SK-N-SH treated with all-trans-retinoic acid at 6 μM for 48 hours (cell line): ENCODE measurements around the gene SCMH1.

Experiments used
- ARNTL ChIP-seq: fragments of 450-650 bp; formaldehyde crosslinking; IDR thresholded peaks from 2 replicates; pipeline ENCODE4 v1.5.0; 2020; ENCODE audit warnings: low read depth, mild to moderate bottlenecking, moderate library complexity, borderline replicate concordance
- PATZ1 ChIP-seq: fragments of 250-450 bp; sonication (Bioruptor Pico); IDR thresholded peaks from 2 replicates; pipeline ENCODE4 v1.8.0; 2020; ENCODE audit warnings: mild to moderate bottlenecking, moderate library complexity, borderline replicate concordance
- POU6F1 ChIP-seq: fragments of 250-450 bp; sonication (Bioruptor Pico); IDR thresholded peaks from 2 replicates; pipeline ENCODE4 v1.8.0; 2021; ENCODE audit warnings: low read depth, mild to moderate bottlenecking, moderate library complexity, borderline replicate concordance
- TCF4 ChIP-seq: fragments of 250-450 bp; sonication (Bioruptor Pico); IDR thresholded peaks from 2 replicates; pipeline ENCODE4 v1.8.0; 2021; ENCODE audit warnings: mild to moderate bottlenecking, moderate library complexity, borderline replicate concordance
- TOX ChIP-seq: fragments of 250-450 bp; sonication (Bioruptor Pico); IDR thresholded peaks from 2 replicates; pipeline ENCODE4 v1.8.0; 2021; ENCODE audit warnings: mild to moderate bottlenecking, moderate library complexity, borderline replicate concordance
- ZFP30 ChIP-seq: fragments of 450-650 bp; formaldehyde crosslinking; IDR thresholded peaks from 2 replicates; pipeline ENCODE4 v1.5.0; 2022; ENCODE audit warnings: mild to moderate bottlenecking, moderate library complexity
- ZNF565 ChIP-seq: fragments of 450-650 bp; formaldehyde crosslinking; conservative IDR thresholded peaks from 2 replicates; pipeline ENCODE4 v1.5.0; 2020; ENCODE audit warnings: low read depth, mild to moderate bottlenecking, moderate library complexity
- ZNF70 ChIP-seq: fragments of 450-650 bp; formaldehyde crosslinking; IDR thresholded peaks from 2 replicates; pipeline ENCODE4 v1.5.0; 2020; ENCODE audit warnings: mild to moderate bottlenecking, moderate library complexity
- ZNF8 ChIP-seq: fragments of 450-650 bp; formaldehyde crosslinking; IDR thresholded peaks from 2 replicates; pipeline ENCODE4 v1.5.0; 2020; ENCODE audit warnings: mild to moderate bottlenecking, moderate library complexity
- TF ChIP-seq, protein P1 (sequence below): fragments of 250-450 bp; sonication (Bioruptor Pico); IDR thresholded peaks from 2 replicates; pipeline ENCODE4 v1.5.1; 2020; ENCODE audit warnings: low read depth, mild to moderate bottlenecking, moderate library complexity

DNA sequence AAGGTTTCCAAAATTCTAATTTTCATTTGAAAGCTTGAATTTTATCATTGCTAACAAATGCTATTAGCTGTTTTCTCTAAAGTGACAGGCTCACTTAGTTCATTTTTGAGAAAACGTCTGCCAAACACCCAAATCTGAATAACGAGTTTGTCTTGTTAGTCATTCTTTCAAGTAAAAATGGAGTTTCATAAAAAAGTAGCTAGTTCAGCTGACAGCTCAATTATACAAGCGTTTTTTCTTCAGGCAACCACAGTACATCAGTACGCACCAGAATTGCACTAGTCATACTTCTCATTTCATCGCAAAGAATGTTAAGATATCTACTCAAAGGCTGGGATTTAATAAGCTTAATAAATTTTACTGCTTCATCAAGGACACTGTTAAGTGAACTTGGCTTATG lies 148.3 kb downstream of the SCMH1 start:
- no peak for TF ChIP-seq ZNF70 (CRISPR knock-in tag)
- no peak for TF ChIP-seq ZNF565 (CRISPR knock-in tag)
- no peak for TF ChIP-seq PATZ1 (CRISPR knock-in tag)
- no peak for TF ChIP-seq TCF4 (CRISPR knock-in tag)
- TF ChIP-seq ARNTL, result no peak
- TF ChIP-seq ZFP30 (CRISPR knock-in tag), result no peak
- no peak for TF ChIP-seq POU6F1 (CRISPR knock-in tag)
- TF ChIP-seq, protein P1, sequence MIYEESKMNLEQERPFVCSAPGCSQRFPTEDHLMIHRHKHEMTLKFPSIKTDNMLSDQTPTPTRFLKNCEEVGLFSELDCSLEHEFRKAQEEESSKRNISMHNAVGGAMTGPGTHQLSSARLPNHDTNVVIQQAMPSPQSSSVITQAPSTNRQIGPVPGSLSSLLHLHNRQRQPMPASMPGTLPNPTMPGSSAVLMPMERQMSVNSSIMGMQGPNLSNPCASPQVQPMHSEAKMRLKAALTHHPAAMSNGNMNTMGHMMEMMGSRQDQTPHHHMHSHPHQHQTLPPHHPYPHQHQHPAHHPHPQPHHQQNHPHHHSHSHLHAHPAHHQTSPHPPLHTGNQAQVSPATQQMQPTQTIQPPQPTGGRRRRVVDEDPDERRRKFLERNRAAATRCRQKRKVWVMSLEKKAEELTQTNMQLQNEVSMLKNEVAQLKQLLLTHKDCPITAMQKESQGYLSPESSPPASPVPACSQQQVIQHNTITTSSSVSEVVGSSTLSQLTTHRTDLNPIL, result no peak
- no peak for TF ChIP-seq TOX (CRISPR knock-in tag)
- no peak for TF ChIP-seq ZNF8
